ENCODE measurements around the gene SEMA3G. TPM values are rescaled to one million over a fixed set of nuclear protein-coding genes. Genes with fewer than 3 reads are reported as not detected.

SEMA3G gene
- total RNA-seq, 1 donor from 2014 or later, result not detected

DNA sequence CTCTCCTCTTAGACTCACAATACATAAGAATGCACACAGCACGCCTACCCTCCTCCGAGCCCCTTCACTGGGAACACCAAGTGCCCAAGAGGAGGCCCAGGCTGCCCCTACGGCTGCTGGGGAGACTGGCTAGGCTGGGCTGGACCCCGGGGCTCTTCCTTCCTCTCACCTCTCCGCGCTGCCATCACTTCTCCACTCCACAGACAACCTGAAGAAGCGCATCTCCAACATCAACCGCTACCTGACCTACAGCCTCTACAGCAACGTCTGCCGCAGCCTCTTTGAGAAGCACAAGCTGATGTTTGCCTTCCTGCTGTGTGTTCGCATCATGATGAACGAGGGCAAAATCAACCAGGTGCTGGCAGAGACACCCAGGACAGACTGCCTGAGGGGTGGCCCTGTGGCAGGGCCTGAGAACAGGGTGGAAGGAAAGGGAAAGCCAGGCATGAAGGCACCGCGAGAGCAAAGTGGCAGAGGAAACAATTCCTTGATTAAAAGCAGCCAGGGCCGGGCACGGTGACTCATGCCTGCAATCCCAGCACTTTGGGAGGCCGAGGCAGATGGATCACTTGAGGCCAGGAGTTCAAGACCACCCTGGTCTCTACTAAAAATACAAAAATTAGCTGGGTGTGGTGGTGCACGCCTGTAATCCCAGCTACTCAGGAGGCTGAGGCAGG, 51.6 kb downstream of the SEMA3G start:
- Mint-ChIP-seq H3K4me3 (no peak overlapping the region), H3K36me3 (ENCODE audit: low read depth) (peaks cover 47% of the 10 kb centered on the region), H3K4me1 (no peaks in the 10 kb centered on the region), H3K9me3 (no peaks in the 10 kb centered on the region), H3K27ac (no peak overlapping the region), H3K27me3 (no peaks in the 10 kb centered on the region)
- TF ChIP-seq, protein P1, sequence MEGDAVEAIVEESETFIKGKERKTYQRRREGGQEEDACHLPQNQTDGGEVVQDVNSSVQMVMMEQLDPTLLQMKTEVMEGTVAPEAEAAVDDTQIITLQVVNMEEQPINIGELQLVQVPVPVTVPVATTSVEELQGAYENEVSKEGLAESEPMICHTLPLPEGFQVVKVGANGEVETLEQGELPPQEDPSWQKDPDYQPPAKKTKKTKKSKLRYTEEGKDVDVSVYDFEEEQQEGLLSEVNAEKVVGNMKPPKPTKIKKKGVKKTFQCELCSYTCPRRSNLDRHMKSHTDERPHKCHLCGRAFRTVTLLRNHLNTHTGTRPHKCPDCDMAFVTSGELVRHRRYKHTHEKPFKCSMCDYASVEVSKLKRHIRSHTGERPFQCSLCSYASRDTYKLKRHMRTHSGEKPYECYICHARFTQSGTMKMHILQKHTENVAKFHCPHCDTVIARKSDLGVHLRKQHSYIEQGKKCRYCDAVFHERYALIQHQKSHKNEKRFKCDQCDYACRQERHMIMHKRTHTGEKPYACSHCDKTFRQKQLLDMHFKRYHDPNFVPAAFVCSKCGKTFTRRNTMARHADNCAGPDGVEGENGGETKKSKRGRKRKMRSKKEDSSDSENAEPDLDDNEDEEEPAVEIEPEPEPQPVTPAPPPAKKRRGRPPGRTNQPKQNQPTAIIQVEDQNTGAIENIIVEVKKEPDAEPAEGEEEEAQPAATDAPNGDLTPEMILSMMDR (IDR thresholded peaks at IDR 0.05), result no peak
- POLR2A ChIA-PET, result no interaction called here
- ATAC-seq (ENCODE audit: low read depth) (no peak), DNase-seq (no peak)
- intact Hi-C loops (cut with micrococcal nuclease), result no loop called here
- CTCF ChIA-PET, result no interaction called here

DNA sequence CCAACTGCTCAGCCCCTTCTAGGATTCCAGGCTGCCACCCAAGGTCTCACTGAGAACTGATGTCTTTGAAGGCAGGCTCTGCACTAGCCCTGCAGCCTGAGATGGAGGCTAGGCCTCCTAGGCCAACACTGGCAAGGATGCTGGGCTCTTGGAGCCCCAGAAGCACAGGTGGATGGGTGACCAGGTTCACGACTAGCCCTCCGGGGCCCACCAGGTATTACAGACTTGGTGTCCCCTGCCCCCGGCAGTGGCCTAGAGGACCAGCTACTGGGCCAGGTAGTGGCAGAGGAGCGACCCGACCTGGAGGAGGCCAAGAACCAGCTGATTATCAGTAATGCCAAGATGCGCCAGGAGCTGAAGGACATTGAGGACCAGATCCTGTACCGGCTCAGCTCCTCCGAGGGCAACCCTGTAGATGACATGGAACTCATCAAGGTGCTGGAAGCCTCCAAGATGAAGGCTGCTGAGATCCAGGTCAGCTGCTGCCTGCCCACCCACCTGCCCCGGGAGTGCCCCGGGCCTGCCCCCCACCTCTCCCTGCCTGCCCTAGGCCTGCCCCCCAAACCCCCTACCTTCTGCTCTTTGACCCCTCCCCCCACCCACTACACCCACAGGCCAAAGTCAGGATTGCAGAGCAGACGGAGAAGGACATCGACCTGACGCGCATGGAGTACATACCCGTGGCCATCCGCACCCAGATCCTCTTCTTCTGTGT, 52.5 kb downstream of the SEMA3G start:
- ChIA-PET POLR2A (no interaction called here), CTCF (no interaction called here)
- no peak for DNase-seq
- Mint-ChIP-seq H3K36me3 (ENCODE audit: low read depth) (peaks cover 44% of the 10 kb centered on the region), H3K4me3 (no peak overlapping the region), H3K9me3 (no peaks in the 10 kb centered on the region), H3K27me3 (no peaks in the 10 kb centered on the region), H3K27ac (no peak overlapping the region), H3K4me1 (no peaks in the 10 kb centered on the region)
- no peak for ATAC-seq (ENCODE audit: low read depth)
- TF ChIP-seq, protein P1 (IDR thresholded peaks at IDR 0.05), result no peak
- intact Hi-C loops (cut with micrococcal nuclease), result no loop called here

DNA sequence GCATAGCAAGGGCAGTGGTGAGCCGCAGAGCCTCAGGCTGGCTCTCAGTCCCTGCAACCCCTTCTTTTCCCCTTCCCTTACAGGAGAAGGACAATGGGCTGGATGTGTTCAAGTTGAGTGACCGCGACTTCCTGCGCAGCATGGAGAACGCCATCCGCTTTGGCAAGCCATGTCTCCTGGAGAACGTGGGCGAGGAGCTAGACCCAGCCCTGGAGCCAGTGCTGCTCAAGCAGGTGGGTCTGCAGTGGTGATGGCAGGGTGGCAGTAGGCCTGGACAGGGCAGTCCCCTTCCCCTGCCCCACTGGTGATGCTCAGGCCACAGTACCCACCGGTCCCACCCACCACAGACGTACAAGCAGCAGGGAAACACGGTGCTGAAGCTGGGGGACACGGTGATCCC, 53.8 kb downstream of the SEMA3G start:
- Mint-ChIP-seq H3K27ac (no peak overlapping the region), H3K36me3 (ENCODE audit: low read depth) (peaks cover 43% of the 10 kb centered on the region), H3K4me3 (no peak overlapping the region), H3K9me3 (no peaks in the 10 kb centered on the region), H3K4me1 (no peaks in the 10 kb centered on the region), H3K27me3 (no peaks in the 10 kb centered on the region)
- ChIA-PET POLR2A (no interaction called here), CTCF (no interaction called here)
- DNase-seq (no peak), ATAC-seq (ENCODE audit: low read depth) (no peak)
- TF ChIP-seq, protein P1 (IDR thresholded peaks at IDR 0.05), result no peak
- intact Hi-C loops (cut with micrococcal nuclease), result no loop called here

DNA sequence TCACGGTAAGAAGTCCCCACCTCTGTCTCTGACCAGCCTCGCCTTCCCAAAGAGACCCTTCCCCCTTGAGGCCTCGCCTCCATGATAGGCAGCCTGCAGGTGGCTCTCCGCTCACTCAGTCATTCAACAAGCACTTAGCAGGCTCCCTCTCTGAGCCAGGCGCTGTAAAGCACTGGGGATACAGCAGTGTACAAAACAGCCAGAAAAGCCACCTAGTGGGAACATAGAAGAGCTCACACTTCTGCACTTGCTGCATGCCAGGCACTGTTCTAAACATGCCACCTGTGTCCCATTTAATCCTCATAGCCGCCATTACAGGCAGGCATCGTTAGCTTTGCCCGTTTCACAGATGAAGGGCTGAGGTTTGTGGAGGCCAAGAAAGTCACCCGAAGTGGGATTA, 56.0 kb downstream of the SEMA3G start:
- POLR2A ChIA-PET, result no interaction called here
- intact Hi-C loops (cut with micrococcal nuclease), result no loop called here

DNA sequence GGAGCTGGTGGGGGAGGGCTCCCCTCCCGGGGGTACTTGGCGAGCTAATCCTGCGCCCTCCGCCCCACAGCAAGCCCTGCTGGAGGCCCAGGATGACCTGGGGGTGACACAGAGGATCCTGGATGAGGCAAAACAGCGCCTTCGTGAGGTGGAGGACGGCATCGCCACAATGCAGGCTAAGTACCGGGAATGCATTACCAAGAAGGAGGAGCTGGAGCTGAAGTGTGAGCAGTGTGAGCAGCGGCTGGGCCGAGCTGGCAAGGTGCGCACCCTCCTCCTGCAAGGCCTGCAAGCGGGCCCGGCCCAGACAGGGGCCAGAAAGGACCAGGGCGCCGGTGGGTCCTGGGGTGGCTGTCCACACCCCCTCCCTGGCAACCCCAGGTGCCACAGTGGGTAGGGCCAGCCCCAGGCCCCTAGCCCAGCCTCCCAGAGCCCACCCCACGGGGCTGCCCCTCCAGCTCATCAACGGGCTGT, 56.5 kb downstream of the SEMA3G start:
- H3K4me1 Mint-ChIP-seq, result no peaks in the 10 kb centered on the region
- ChIA-PET CTCF (no interaction called here), POLR2A (no interaction called here)
- TF ChIP-seq, protein P1 (IDR thresholded peaks at IDR 0.05), result no peak
- H3K9me3 Mint-ChIP-seq, result no peaks in the 10 kb centered on the region
- peaks cover 35% of the 10 kb centered on the region for H3K36me3 Mint-ChIP-seq (ENCODE audit: low read depth)
- no peak for DNase-seq
- H3K27ac Mint-ChIP-seq, result no peak overlapping the region
- H3K27me3 Mint-ChIP-seq, result no peaks in the 10 kb centered on the region
- H3K4me3 Mint-ChIP-seq, result no peak overlapping the region
- intact Hi-C loops (cut with micrococcal nuclease), result no loop called here
- no peak for ATAC-seq (ENCODE audit: low read depth)

More for the DNA sequence above, 56.0 kb downstream of the SEMA3G start:
- Mint-ChIP-seq H3K4me1 (no peaks in the 10 kb centered on the region), H3K36me3 (ENCODE audit: low read depth) (peaks cover 38% of the 10 kb centered on the region), H3K27ac (no peak overlapping the region), H3K4me3 (no peak overlapping the region), H3K27me3 (no peaks in the 10 kb centered on the region), H3K9me3 (no peaks in the 10 kb centered on the region)
- DNase-seq (no peak), ATAC-seq (ENCODE audit: low read depth) (no peak)
- CTCF ChIA-PET, result no interaction called here
- TF ChIP-seq, protein P1 (IDR thresholded peaks at IDR 0.05), result no peak

Measured in activated B cell treated with CpG ODN at 0.5 μM for 24 hours (primary cell).